Testis (tissue), 3 donors: ENCODE data around the gene DNAH9. TPM values are rescaled to one million over a fixed set of nuclear protein-coding genes. Genes with fewer than 3 reads are reported as not detected.

Source experiments
- DNase-seq: peaks from one replicate; pipeline ENCODE4 v3.0.0-alpha.2; 2019
- H3K27ac ChIP-seq, 2 donors: fragments of 200-600 bp; sonication (generic); one replicate each; pipeline ENCODE4 v1.5.1; 2019
- H3K27me3 ChIP-seq: fragments of 200-600 bp; sonication (generic); one replicate; pipeline ENCODE4 v1.5.1; 2019
- H3K36me3 ChIP-seq: fragments of 200-600 bp; sonication (generic); one replicate; pipeline ENCODE4 v1.5.1; 2017; ENCODE audit warnings: low read depth; ENCODE audit errors: missing control alignments
- H3K4me1 ChIP-seq: fragments of 200-600 bp; sonication (generic); one replicate; pipeline ENCODE4 v1.5.1; 2019
- H3K4me3 ChIP-seq, 2 donors: fragments of 200-600 bp; sonication (generic); one replicate each; pipeline ENCODE4 v1.5.1; 2017 to 2019
- H3K9me3 ChIP-seq: fragments of 200-600 bp; sonication (generic); one replicate; pipeline ENCODE4 v1.5.1; 2017
- POLR2A ChIP-seq: fragments of 450-650 bp; IDR thresholded peaks from one replicate; pipeline ENCODE4 v1.6.1; 2017; ENCODE audit warnings: antibody characterized with exemption, mild to moderate bottlenecking, moderate library complexity
- WGBS, 2 donors: methylation state at CpG; one replicate each; pipeline ENCODE4 v1.1.5; 2018; 5-methylcytosine and 5-hydroxymethylcytosine counted together
- intact Hi-C: fragments of 100-400 bp; cut with DNase I; formaldehyde crosslinking; loops from one replicate; pipeline ENCODE4 v1.15.1; 2023; ENCODE audit warnings: low total_unique reads
- polyA plus RNA-seq: library from polyadenylated mRNA; stranded (reverse); fragments of 350-450 nt; fragmentation: Illumina TruSeq; extraction: RNeasy Lipid Tissue Mini Kit (QIAGEN cat#74804); gene quantifications from one replicate; pipeline ENCODE4 v1.2.3, GENCODE V29; 2014; ENCODE audit warnings: low read depth, low replicate concordance; ENCODE audit not compliant: insufficient read depth
- total RNA-seq, 2 donors: library from RNA; depleted of rRNA; stranded (reverse); fragments of >200 nt; gene quantifications; one replicate each; pipeline ENCODE4 v1.2.3, GENCODE V29; 2016
- TF ChIP-seq, protein P1 (sequence below), 3 experiments: fragments of 450-650 bp in 2 of 3; fragments of 200-600 bp in 1 of 3; sonication (generic) in 1 of 3; IDR thresholded peaks; one replicate each; pipeline ENCODE4 v1.5.1; 2016 to 2019; ENCODE audit warnings: antibody characterized with exemption in 3 of 3, mild to moderate bottlenecking in 2 of 3, moderate library complexity in 1 of 3

Gene DNAH9
- total and polyA plus RNA-seq, 3 donors from 2014 or later = 15.4 to 22.9 (median 19.4) TPM

DNA sequence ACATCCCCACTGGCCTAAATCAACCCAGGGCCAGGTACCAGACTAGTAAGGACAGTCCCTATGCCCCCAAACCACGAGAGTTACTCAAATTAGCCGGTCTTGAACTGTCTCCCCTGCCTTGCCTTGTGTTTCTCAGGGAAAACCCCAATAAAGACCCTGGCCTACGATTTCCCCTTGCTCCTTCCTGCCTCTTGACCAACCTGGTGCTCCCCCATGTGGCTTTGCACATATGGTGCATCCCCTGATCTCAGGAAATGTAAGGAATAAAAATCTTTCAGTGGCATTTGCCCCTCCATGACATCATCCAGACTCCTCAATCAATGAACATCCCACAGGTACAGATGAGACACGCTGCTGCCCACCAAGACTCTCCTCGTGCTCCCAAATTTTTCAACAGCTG lies 311.1 kb downstream of the DNAH9 start:
- Histone ChIP-seq H3K4me1 (no peaks in the 10 kb centered on the region), H3K27ac (no peak overlapping the region), H3K36me3 (no peaks in the 10 kb centered on the region), H3K9me3 (no peaks in the 10 kb centered on the region), H3K4me3 (no peak overlapping the region), H3K27me3 (no peaks in the 10 kb centered on the region)
- 62 to 89% methylated on average over 5 of the region's 5 CpGs for WGBS, 2 donors
- intact Hi-C loops = no loop called here
- no peak for TF ChIP-seq POLR2A
- TF ChIP-seq, protein P1, sequence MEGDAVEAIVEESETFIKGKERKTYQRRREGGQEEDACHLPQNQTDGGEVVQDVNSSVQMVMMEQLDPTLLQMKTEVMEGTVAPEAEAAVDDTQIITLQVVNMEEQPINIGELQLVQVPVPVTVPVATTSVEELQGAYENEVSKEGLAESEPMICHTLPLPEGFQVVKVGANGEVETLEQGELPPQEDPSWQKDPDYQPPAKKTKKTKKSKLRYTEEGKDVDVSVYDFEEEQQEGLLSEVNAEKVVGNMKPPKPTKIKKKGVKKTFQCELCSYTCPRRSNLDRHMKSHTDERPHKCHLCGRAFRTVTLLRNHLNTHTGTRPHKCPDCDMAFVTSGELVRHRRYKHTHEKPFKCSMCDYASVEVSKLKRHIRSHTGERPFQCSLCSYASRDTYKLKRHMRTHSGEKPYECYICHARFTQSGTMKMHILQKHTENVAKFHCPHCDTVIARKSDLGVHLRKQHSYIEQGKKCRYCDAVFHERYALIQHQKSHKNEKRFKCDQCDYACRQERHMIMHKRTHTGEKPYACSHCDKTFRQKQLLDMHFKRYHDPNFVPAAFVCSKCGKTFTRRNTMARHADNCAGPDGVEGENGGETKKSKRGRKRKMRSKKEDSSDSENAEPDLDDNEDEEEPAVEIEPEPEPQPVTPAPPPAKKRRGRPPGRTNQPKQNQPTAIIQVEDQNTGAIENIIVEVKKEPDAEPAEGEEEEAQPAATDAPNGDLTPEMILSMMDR (IDR thresholded peaks at IDR 0.05) = no peak
- no peak for DNase-seq

DNA sequence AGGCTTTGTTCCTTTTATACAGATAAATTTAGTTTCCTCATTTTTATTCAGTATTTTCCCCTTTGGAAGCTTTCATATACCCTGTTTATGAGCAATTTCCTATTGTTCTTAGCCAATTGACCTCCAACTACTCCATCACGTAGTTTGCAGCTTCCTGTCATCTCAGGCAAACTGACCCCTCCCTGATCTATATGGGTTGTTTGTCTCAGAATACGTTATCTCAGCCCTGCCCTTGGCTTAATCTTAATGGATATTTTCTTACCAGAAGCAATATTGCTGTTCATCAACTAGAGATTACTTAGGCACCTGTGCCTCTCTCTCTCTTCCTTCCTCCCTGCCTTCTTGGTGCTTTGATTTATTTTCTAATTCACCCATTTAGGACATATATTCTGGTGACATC lies 317.8 kb downstream of the DNAH9 start:
- Histone ChIP-seq H3K4me3 (no peak overlapping the region), H3K9me3 (no peaks in the 10 kb centered on the region), H3K27ac (no peak overlapping the region), H3K4me1 (no peaks in the 10 kb centered on the region), H3K36me3 (no peaks in the 10 kb centered on the region), H3K27me3 (no peaks in the 10 kb centered on the region)
- DNase-seq = no peak
- TF ChIP-seq POLR2A = no peak
- WGBS, 2 donors = 27 to 31% methylated on average over 2 of the region's 2 CpGs
- intact Hi-C loops = no loop called here

DNA sequence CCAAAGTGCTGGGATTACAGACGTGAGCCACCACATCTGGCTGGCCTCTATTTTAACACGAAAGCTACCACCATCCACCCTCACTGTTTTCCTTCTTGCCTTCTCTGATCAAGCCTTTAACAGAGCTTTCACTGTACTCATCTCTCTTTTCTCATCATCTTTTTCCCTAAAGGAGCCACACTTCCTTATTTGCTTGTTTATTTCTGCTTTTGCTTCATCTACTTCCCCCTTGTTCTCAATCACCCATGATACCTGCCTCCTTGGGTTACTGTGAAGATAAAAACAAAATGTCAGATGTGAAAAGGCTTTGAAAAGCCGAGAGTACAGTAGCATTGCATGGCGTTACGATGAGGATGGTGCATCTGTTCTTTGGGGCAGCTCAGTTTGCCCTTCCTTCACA lies 319.1 kb downstream of the DNAH9 start:
- WGBS, 2 donors = 81 to 92% methylated on average over 5 of the region's 5 CpGs
- H3K27me3 ChIP-seq = no peaks in the 10 kb centered on the region
- H3K36me3 ChIP-seq = no peaks in the 10 kb centered on the region
- H3K4me3 ChIP-seq = no peak overlapping the region
- DNase-seq = no peak
- H3K9me3 ChIP-seq = no peaks in the 10 kb centered on the region
- no peaks in the 10 kb centered on the region for H3K4me1 ChIP-seq
- intact Hi-C loops = no loop called here
- no peak overlapping the region for H3K27ac ChIP-seq
- TF ChIP-seq, protein P1 (IDR thresholded peaks at IDR 0.05) = no peak

DNA sequence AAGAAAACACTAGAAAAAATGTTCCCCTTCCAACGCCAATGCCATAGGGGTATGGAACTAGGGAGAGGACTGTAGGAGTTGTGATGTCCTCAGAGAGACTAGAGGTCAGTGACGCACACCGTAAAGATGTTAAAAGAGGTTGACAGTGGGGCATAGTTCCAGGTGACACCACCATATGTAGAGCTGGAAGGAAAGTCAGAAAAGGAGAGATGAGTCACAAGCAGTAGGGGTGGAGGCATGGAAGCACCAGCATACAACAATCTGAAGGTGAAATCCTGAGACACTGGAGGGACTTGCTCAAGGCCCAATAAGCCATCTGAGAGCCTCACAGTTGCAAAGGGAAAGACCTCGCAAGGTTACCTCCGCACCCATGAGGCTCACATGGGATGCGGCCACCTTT lies 323.0 kb downstream of the DNAH9 start:
- no peak for DNase-seq
- no peaks in the 10 kb centered on the region for H3K9me3 ChIP-seq
- no peak overlapping the region for H3K4me3 ChIP-seq
- no peaks in the 10 kb centered on the region for H3K27me3 ChIP-seq
- 92 to 96% methylated on average over 6 of the region's 6 CpGs for WGBS, 2 donors
- H3K4me1 ChIP-seq = no peaks in the 10 kb centered on the region
- no peak overlapping the region for H3K27ac ChIP-seq
- H3K36me3 ChIP-seq = no peaks in the 10 kb centered on the region
- intact Hi-C loops = no loop called here
- no peak for TF ChIP-seq POLR2A
- TF ChIP-seq, protein P1 (IDR thresholded peaks at IDR 0.05) = no peak

DNA sequence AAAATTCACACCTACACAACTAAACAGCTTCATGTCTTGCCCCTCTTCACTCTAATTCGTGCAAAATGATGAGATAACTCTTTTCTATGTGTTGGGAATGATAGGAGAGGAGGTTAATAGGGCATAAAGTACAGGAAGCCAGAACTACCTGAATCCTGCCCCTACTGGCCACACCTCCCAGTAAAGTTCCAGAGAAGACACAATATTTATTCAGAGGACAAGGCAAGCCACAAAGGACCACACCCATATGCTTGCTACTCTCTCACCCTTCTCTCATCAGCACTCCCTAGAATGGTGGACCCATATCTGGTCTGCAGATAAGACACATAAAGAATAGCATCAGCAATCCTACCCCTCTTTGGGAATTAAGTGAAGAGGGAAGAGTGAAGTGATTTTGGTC lies 324.4 kb downstream of the DNAH9 start:
- Histone ChIP-seq H3K27me3 (no peaks in the 10 kb centered on the region), H3K9me3 (no peaks in the 10 kb centered on the region), H3K4me3 (no peak overlapping the region), H3K27ac (no peak overlapping the region), H3K36me3 (no peaks in the 10 kb centered on the region), H3K4me1 (no peaks in the 10 kb centered on the region)
- DNase-seq = no peak
- intact Hi-C loops = no loop called here
- WGBS, 2 donors = 75 to 94% methylated on average over 1 of the region's 1 CpG
- TF ChIP-seq, protein P1 (IDR thresholded peaks at IDR 0.05) = no peak
- no peak for TF ChIP-seq POLR2A
